Astrocyte (in vitro differentiated cells and primary cell): ENCODE results near the gene GPR15LG. TPM values are rescaled to one million over a fixed set of nuclear protein-coding genes. Genes with fewer than 3 reads are reported as not detected.

ENCODE experiments used
- DNase-seq: peaks from one replicate; pipeline ENCODE4 v3.0.0-alpha.2; 2010; ENCODE audit warnings: low read depth
- FAIRE-seq: peaks from 2 replicates; lab custom pipeline; 2011; peaks lifted over from hg19 to GRCh38; lab: Jason Lieb, UNC
- H2AFZ ChIP-seq: 2 replicates; pipeline ENCODE4 v1.6.0; 2012; ENCODE audit warnings: low read depth, low read length, inconsistent platforms
- H3K27ac ChIP-seq: 2 replicates; pipeline ENCODE4 v1.5.1; 2011; ENCODE audit warnings: low read depth, low read length, inconsistent platforms
- H3K27me3 ChIP-seq: 2 replicates; pipeline ENCODE4 v1.6.0; 2011; ENCODE audit warnings: low read length, inconsistent platforms; ENCODE audit not compliant: insufficient read depth
- H3K36me3 ChIP-seq: 2 replicates; pipeline ENCODE4 v1.5.1; 2011; ENCODE audit warnings: low read length, inconsistent platforms; ENCODE audit not compliant: insufficient read depth
- H3K4me1 ChIP-seq: 2 replicates; pipeline ENCODE4 v1.5.1; 2011; ENCODE audit warnings: low read length, inconsistent platforms; ENCODE audit not compliant: insufficient read depth
- H3K4me2 ChIP-seq: 2 replicates; pipeline ENCODE4 v1.6.0; 2012; ENCODE audit warnings: low read length, inconsistent platforms
- H3K4me3 ChIP-seq: 2 replicates; pipeline ENCODE4 v1.5.1; 2011; ENCODE audit warnings: low read depth, mild to moderate bottlenecking, low read length, inconsistent platforms; ENCODE audit not compliant: insufficient read depth
- H3K79me2 ChIP-seq: 2 replicates; pipeline ENCODE4 v1.6.0; 2012; ENCODE audit warnings: mild to moderate bottlenecking, low read length, inconsistent platforms; ENCODE audit not compliant: insufficient read depth
- H3K9ac ChIP-seq: 2 replicates; pipeline ENCODE4 v1.6.0; 2012; ENCODE audit warnings: mild to moderate bottlenecking, low read length, inconsistent platforms
- H3K9me3 ChIP-seq: 2 replicates; pipeline ENCODE4 v1.5.1; 2012; ENCODE audit warnings: low read depth, mild to moderate bottlenecking, low read length, inconsistent platforms; ENCODE audit not compliant: insufficient read depth
- H4K20me1 ChIP-seq: 2 replicates; pipeline ENCODE4 v1.6.0; 2012; ENCODE audit warnings: low read length, inconsistent platforms; ENCODE audit not compliant: insufficient read depth
- H3K27ac Mint-ChIP-seq: one replicate; pipeline ENCODE4 v1.8.0; 2021; ENCODE audit warnings: mild to moderate bottlenecking, mixed read lengths; ENCODE audit not compliant: unreplicated experiment
- H3K27me3 Mint-ChIP-seq: one replicate; pipeline ENCODE4 v1.8.0; 2021; ENCODE audit warnings: low read depth, mixed read lengths; ENCODE audit not compliant: unreplicated experiment
- H3K36me3 Mint-ChIP-seq: one replicate; pipeline ENCODE4 v1.8.0; 2021; ENCODE audit warnings: low read depth, mixed read lengths; ENCODE audit not compliant: unreplicated experiment
- H3K4me1 Mint-ChIP-seq: one replicate; pipeline ENCODE4 v1.8.0; 2021; ENCODE audit warnings: low read depth, mixed read lengths; ENCODE audit not compliant: unreplicated experiment
- H3K4me3 Mint-ChIP-seq: one replicate; pipeline ENCODE4 v1.8.0; 2021; ENCODE audit warnings: mild to moderate bottlenecking, moderate library complexity, mixed read lengths; ENCODE audit not compliant: unreplicated experiment
- H3K9me3 Mint-ChIP-seq: one replicate; pipeline ENCODE4 v1.8.0; 2021; ENCODE audit warnings: mild to moderate bottlenecking, mixed read lengths; ENCODE audit not compliant: unreplicated experiment
- CTCF ChIP-seq: IDR thresholded peaks from 2 replicates; pipeline ENCODE4 v1.5.1; 2011; ENCODE audit warnings: low read depth, mild to moderate bottlenecking, inconsistent platforms, low read length, moderate library complexity; ENCODE audit not compliant: insufficient read depth
- EZH2 ChIP-seq: IDR thresholded peaks from 2 replicates; pipeline ENCODE4 v1.6.1; 2012; ENCODE audit warnings: mild to moderate bottlenecking, low read length, inconsistent platforms; ENCODE audit not compliant: insufficient read depth
- total RNA-seq: library from RNA; stranded (reverse); gene quantifications from 2 replicates; pipeline ENCODE4 v1.2.1, GENCODE V29; 2021

GPR15LG gene
- total RNA-seq, 1 donor from 2014 or later: not detected

GRCh38 chr10:84176351-84176750 is 2.8 kb downstream of the GPR15LG start:
- Histone ChIP-seq H3K27me3 (no peaks in the 10 kb centered on the region), H3K4me3 (no peak overlapping the region), H3K9me3 (no peaks in the 10 kb centered on the region), H3K79me2 (no peaks in the 10 kb centered on the region), H3K9ac (no peak overlapping the region), H3K4me1 (no peaks in the 10 kb centered on the region), H2AFZ (no peak overlapping the region), H3K4me2 (no peak overlapping the region), H3K36me3 (no peaks in the 10 kb centered on the region), H3K27ac (no peak overlapping the region), H4K20me1 (no peaks in the 10 kb centered on the region)
- Mint-ChIP-seq H3K36me3 (no peaks in the 10 kb centered on the region), H3K27me3 (no peaks in the 10 kb centered on the region), H3K27ac (no peak overlapping the region), H3K9me3 (no peaks in the 10 kb centered on the region), H3K4me1 (no peaks in the 10 kb centered on the region), H3K4me3 (no peak overlapping the region)
- DNase-seq: no peak
- no peak for TF ChIP-seq CTCF
- TF ChIP-seq EZH2: no peak
- no peak for FAIRE-seq

- no peak for DNase-seq
- H2AFZ ChIP-seq: no peak overlapping the region
- no peaks in the 10 kb centered on the region for H3K4me1 Mint-ChIP-seq
These were observed 3.4 kb downstream of the GPR15LG start for GRCh38 chr10:84176836-84177474.

More at GRCh38 chr10:84176836-84177474, 3.4 kb downstream of the GPR15LG start:
- H3K9me3 ChIP-seq: no peaks in the 10 kb centered on the region
- H3K36me3 ChIP-seq: no peaks in the 10 kb centered on the region
- no peaks in the 10 kb centered on the region for H3K9me3 Mint-ChIP-seq
- no peak for FAIRE-seq
- no peak overlapping the region for H3K9ac ChIP-seq
- no peaks in the 10 kb centered on the region for H3K79me2 ChIP-seq
- no peaks in the 10 kb centered on the region for H4K20me1 ChIP-seq
- TF ChIP-seq CTCF (no peak), EZH2 (no peak)
- H3K27ac Mint-ChIP-seq: no peak overlapping the region
- no peak overlapping the region for H3K27ac ChIP-seq
- H3K4me3 ChIP-seq: no peak overlapping the region
- H3K4me2 ChIP-seq: no peak overlapping the region
- H3K4me1 ChIP-seq: no peaks in the 10 kb centered on the region
- no peaks in the 10 kb centered on the region for H3K27me3 Mint-ChIP-seq
- H3K4me3 Mint-ChIP-seq: no peak overlapping the region
- no peaks in the 10 kb centered on the region for H3K27me3 ChIP-seq
- H3K36me3 Mint-ChIP-seq: no peaks in the 10 kb centered on the region
